ENCODE measurements around the gene IL9. TPM values are rescaled to one million over a fixed set of nuclear protein-coding genes. Genes with fewer than 3 reads are reported as not detected.

The IL9 gene
- total and polyA plus RNA-seq, 2 of the 13 experiments (the other 11 are each of a cell fraction or from before 2014, with no cell fraction given): not detected

GRCh38 chr5:135930949-135931295 lies 35.3 kb upstream of the IL9 start (continued):
- TF ChIP-seq SRF (IDR thresholded peaks at IDR 0.05; ENCODE audit: low read depth, low read length) (no peak), ZSCAN31 (CRISPR knock-in tag; IDR thresholded peaks at IDR 0.05; ENCODE audit: low read depth) (no peak), ZNF800 (CRISPR knock-in tag; IDR thresholded peaks at IDR 0.05) (peak; percentile 24), RELA (CRISPR knock-in tag; IDR thresholded peaks at IDR 0.05) (no peak), NRL (CRISPR knock-in tag; IDR thresholded peaks at IDR 0.05; ENCODE audit: borderline replicate concordance) (no peak), ZNF263 (CRISPR knock-in tag; IDR thresholded peaks at IDR 0.05) (no peak), CTCF (CRISPR knock-in tag; IDR thresholded peaks at IDR 0.05) (no peak), ZNF232 (CRISPR knock-in tag; IDR thresholded peaks at IDR 0.05; ENCODE audit: borderline replicate concordance) (no peak), ZNF207 (IDR thresholded peaks at IDR 0.05; ENCODE audit: borderline replicate concordance) (no peak), TERF1 (CRISPR knock-in tag; IDR thresholded peaks at IDR 0.05) (no peak), RARA (CRISPR knock-in tag; IDR thresholded peaks at IDR 0.05) (no peak), CREB1 (IDR thresholded peaks at IDR 0.05) (no peak), CREB1 (CRISPR knock-in tag; IDR thresholded peaks at IDR 0.05) (no peak), ZEB1 (IDR thresholded peaks at IDR 0.05; ENCODE audit: insufficient replicate concordance, low read depth) (peak; percentile 12)
